ENCODE measurements around the gene GOLM1.

DNA sequence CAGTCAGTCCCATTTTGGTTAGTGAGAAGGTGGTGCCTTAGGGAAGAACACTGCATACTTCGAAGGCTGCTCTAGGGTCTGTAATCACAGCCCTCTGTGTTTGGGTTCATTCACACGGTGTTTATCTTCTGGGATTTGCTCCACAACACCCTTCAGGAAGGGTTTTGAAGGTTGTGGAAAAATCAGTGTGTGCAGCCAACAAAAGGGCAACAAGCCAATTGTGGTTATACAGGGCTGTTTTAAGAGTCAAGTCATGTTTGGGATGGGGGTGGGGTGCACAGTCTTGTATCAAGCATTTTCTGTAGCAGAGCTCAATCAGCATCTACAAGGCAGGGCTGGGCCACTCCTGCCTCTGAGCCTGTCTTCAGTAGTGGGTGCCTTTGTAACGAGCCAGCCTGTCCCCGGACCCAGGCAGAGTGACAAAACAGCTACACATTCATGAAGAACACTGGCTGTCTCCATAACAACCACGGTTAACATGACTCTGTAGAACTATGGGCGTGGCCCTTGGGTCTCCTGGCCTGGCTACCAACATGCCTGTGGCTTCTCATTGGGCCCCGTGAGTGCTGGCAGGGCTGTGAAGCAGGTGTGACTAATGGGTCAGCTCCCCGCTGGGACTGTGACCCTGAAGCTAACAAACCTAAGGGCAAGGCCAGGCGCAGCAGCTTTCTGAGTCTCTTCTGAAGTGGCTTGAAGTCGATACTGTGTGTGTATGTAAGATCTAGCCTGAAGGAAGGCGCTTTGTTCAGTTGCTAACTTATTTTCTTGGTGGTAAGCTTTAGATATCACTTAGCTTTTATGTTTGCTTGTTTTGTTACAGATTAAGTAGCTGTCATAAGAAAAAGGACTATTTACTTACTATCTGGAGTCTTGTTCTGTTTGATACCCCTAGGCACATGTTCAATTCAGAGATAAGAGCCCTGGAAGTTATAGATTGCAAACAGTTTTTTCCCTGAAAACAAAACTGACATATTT is 27.9 kb upstream of the GOLM1 start:
- TF ChIP-seq, protein P1, sequence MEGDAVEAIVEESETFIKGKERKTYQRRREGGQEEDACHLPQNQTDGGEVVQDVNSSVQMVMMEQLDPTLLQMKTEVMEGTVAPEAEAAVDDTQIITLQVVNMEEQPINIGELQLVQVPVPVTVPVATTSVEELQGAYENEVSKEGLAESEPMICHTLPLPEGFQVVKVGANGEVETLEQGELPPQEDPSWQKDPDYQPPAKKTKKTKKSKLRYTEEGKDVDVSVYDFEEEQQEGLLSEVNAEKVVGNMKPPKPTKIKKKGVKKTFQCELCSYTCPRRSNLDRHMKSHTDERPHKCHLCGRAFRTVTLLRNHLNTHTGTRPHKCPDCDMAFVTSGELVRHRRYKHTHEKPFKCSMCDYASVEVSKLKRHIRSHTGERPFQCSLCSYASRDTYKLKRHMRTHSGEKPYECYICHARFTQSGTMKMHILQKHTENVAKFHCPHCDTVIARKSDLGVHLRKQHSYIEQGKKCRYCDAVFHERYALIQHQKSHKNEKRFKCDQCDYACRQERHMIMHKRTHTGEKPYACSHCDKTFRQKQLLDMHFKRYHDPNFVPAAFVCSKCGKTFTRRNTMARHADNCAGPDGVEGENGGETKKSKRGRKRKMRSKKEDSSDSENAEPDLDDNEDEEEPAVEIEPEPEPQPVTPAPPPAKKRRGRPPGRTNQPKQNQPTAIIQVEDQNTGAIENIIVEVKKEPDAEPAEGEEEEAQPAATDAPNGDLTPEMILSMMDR (conservative IDR thresholded peaks at IDR 0.05 in 1 of 2, IDR thresholded peaks at IDR 0.05 in 1 of 2; ENCODE audit: extremely low read depth in 1 of 2, insufficient read depth in 1 of 2, low read depth in 1 of 2, low read length in 2 of 2) = no peak
- TF ChIP-seq EZH2 (IDR thresholded peaks at IDR 0.05; ENCODE audit: borderline replicate concordance, low read length) = no peak

Data from mammary epithelial cell (primary cell).